HG02943 (cell line): ENCODE results near the gene ROBO1.

ENCODE experiments used
- ATAC-seq: cut with Tn5 transposase; IDR thresholded peaks from one replicate; pipeline ENCODE4 v1.9.1; 2021; ENCODE audit warnings: mild to moderate bottlenecking, low read depth, moderate library complexity; ENCODE audit not compliant: unreplicated experiment

Gene ROBO1

GRCh38 chr3:79392479-79392878 is 375.3 kb downstream of the ROBO1 start:
- no peak for ATAC-seq

- no peak for ATAC-seq
These were observed 377.4 kb downstream of the ROBO1 start for GRCh38 chr3:79390352-79390751.

- no peak for ATAC-seq
These were observed 382.6 kb downstream of the ROBO1 start for GRCh38 chr3:79385211-79385610.

- no peak for ATAC-seq
These were observed 384.3 kb downstream of the ROBO1 start for GRCh38 chr3:79383402-79384012.

GRCh38 chr3:79380581-79380980 is 387.2 kb downstream of the ROBO1 start:
- ATAC-seq: no peak

GRCh38 chr3:79378064-79378463 is 389.7 kb downstream of the ROBO1 start:
- no peak for ATAC-seq

- ATAC-seq: no peak
These were observed 398.5 kb downstream of the ROBO1 start for GRCh38 chr3:79369306-79369705.

- ATAC-seq: no peak
These were observed 399.4 kb downstream of the ROBO1 start for GRCh38 chr3:79368403-79368802.

GRCh38 chr3:79367803-79368202 is 400.0 kb downstream of the ROBO1 start:
- no peak for ATAC-seq

- ATAC-seq: no peak
These were observed 400.7 kb downstream of the ROBO1 start for GRCh38 chr3:79367066-79367465.

- no peak for ATAC-seq
These were observed 401.4 kb downstream of the ROBO1 start for GRCh38 chr3:79366414-79366813.

- no peak for ATAC-seq
These were observed 403.0 kb downstream of the ROBO1 start for GRCh38 chr3:79364784-79365183.

GRCh38 chr3:79362571-79363270 is 405.1 kb downstream of the ROBO1 start:
- no peak for ATAC-seq

- no peak for ATAC-seq
These were observed 405.9 kb downstream of the ROBO1 start for GRCh38 chr3:79361748-79362378.

GRCh38 chr3:79358327-79358726 is 409.5 kb downstream of the ROBO1 start:
- ATAC-seq: no peak

- no peak for ATAC-seq
These were observed 413.6 kb downstream of the ROBO1 start for GRCh38 chr3:79354179-79354688.

- ATAC-seq: no peak
These were observed 416.1 kb downstream of the ROBO1 start for GRCh38 chr3:79351699-79352098.

GRCh38 chr3:79344876-79345871 is 422.6 kb downstream of the ROBO1 start:
- no peak for ATAC-seq

GRCh38 chr3:79341961-79342360 is 425.8 kb downstream of the ROBO1 start:
- ATAC-seq: no peak

- no peak for ATAC-seq
These were observed 428.0 kb downstream of the ROBO1 start for GRCh38 chr3:79339846-79340245.
